T-helper 17 cell (primary cell): ENCODE results near the gene YTHDF1. TPM values are rescaled to one million over a fixed set of nuclear protein-coding genes. Genes with fewer than 3 reads are reported as not detected.
A peak's percentile ranks its signal among the peaks of the same experiment; 100 is the strongest.

Experiments
- ATAC-seq: fragments of 150-1000 bp; cut with Tn5 transposase; 2 replicates; pipeline ENCODE4 v1.10.0; 2021; ENCODE audit warnings: mild to moderate bottlenecking, moderate library complexity
- DNase-seq, 3 donors: peaks; one replicate each; pipeline versions ENCODE4 v3.0.0 to v3.0.0-alpha.2; 2020 to 2021
- H3K9me3 ChIP-seq: one replicate; pipeline ENCODE4 v1.7.0; 2013; ENCODE audit warnings: low read length, mild to moderate bottlenecking; ENCODE audit not compliant: control insufficient read depth, poor library complexity, severe bottlenecking
- H3K27ac Mint-ChIP-seq: one replicate; pipeline ENCODE4 v1.8.0; 2022; ENCODE audit warnings: mild to moderate bottlenecking, moderate library complexity, mixed read lengths
- H3K27me3 Mint-ChIP-seq: one replicate; pipeline ENCODE4 v1.8.0; 2022; ENCODE audit warnings: mixed read lengths
- H3K36me3 Mint-ChIP-seq: one replicate; pipeline ENCODE4 v1.8.0; 2022; ENCODE audit warnings: low read depth, mixed read lengths
- H3K4me1 Mint-ChIP-seq: one replicate; pipeline ENCODE4 v1.8.0; 2022; ENCODE audit warnings: mild to moderate bottlenecking, mixed read lengths
- H3K4me3 Mint-ChIP-seq: one replicate; pipeline ENCODE4 v1.8.0; 2022; ENCODE audit warnings: mild to moderate bottlenecking, moderate library complexity, mixed read lengths
- total RNA-seq, 4 donors: library from RNA in 2 of 4; stranded (reverse) in 2 of 4; gene quantifications; one replicate each; pipeline ENCODE4 v1.2.3 and lab custom pipeline; 2022 to 2026

The YTHDF1 gene
- total RNA-seq, 2 donors from 2014 or later, result 30.0 to 41.4 TPM

GRCh38 chr20:63218701-63219446 is 2.9 kb upstream of the YTHDF1 start:
- H3K9me3 ChIP-seq, result no peaks in the 10 kb centered on the region
- Mint-ChIP-seq H3K36me3 (no peaks in the 10 kb centered on the region), H3K4me3 (no peak overlapping the region), H3K4me1 (peaks cover 14% of the 10 kb centered on the region), H3K27ac (no peak overlapping the region), H3K27me3 (peaks cover 9% of the 10 kb centered on the region)
- DNase-seq (no peak), ATAC-seq (no peak)

DNA sequence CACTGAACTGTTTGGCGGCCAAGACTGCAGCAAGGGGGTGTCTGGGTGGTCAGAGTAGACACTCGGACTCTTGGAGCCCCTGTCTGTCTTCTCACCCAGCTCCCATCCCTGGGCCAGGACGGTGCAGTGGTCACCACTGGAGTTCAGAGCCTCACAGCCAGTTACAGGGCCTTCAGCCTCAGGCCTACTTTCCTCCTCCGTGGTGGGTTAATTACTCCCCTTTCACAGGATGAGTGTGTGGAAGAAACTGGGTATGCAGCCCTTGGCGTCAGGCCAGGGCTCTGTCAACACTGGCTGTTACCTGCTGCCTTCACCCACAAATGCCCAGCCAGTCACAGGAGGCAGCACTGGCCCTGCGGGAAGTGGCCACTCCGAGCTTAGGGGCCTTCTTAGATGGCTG is 1.8 kb upstream of the YTHDF1 start:
- DNase-seq (no peak), ATAC-seq (no peak)
- Mint-ChIP-seq H3K4me3 (no peak overlapping the region), H3K4me1 (peaks cover 20% of the 10 kb centered on the region), H3K27me3 (peaks cover 9% of the 10 kb centered on the region), H3K27ac (no peak overlapping the region), H3K36me3 (no peaks in the 10 kb centered on the region)
- no peaks in the 10 kb centered on the region for H3K9me3 ChIP-seq

- DNase-seq (no peak), ATAC-seq (no peak)
- Mint-ChIP-seq H3K4me1 (peaks cover 25% of the 10 kb centered on the region), H3K27ac (peak overlapping the region; percentile 74), H3K4me3 (peak overlapping the region; percentile 87), H3K27me3 (peaks cover 9% of the 10 kb centered on the region), H3K36me3 (no peaks in the 10 kb centered on the region)
- H3K9me3 ChIP-seq, result no peaks in the 10 kb centered on the region
These were observed 1.0 kb upstream of the YTHDF1 start for GRCh38 chr20:63216849-63217471.

DNA sequence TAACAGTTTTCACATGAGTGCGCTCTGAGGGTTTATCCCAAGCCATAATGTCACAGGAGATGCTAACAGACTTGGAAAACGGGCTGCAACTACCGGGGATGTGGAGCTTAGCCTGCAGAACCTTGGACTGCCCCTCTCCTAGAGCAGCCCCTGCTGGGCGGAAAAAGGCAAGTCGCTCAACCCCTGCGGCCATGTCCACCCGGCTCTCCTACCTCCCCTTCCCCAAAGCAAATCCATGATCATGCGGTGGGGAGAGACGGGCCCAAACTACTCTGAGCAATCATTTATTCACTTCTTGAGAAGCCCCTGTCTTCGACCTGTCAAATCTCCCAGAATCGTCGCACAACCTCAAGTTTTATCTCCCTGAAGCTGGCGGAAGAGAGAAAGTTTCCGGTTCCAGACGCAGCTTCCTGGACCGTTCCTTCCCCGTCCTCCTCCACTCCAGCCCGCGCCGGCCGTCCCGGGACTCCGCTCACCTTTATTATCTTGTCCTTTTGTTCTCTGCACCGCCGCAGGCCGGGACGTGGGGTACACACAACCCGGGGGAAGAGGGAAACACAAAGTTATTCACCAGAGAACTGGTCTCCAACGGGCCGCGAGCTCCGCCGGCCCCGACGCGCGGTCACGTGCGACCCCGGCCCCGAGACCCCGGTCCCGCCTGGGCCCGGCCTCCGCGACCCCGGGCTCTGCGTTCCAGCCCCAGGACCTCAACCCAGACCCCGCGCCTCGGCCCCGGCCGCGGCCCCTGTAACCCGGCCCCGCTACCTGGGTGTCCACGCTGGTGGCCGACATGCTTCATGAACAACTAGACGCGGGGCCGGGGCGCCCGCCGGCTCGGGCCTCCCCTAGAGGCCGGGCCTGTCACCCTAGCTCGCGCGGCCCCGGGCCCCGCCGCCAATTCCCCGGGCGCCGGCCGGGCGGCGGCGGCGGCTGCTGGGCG is 560 bp downstream of the YTHDF1 start:
- DNase-seq (no peak), ATAC-seq (no peak)
- Mint-ChIP-seq H3K36me3 (no peaks in the 10 kb centered on the region), H3K27me3 (peaks cover 4% of the 10 kb centered on the region), H3K4me3 (peak overlapping the region; percentile 92), H3K4me1 (peaks cover 33% of the 10 kb centered on the region), H3K27ac (peak overlapping the region; percentile 91)
- H3K9me3 ChIP-seq, result no peaks in the 10 kb centered on the region

DNA sequence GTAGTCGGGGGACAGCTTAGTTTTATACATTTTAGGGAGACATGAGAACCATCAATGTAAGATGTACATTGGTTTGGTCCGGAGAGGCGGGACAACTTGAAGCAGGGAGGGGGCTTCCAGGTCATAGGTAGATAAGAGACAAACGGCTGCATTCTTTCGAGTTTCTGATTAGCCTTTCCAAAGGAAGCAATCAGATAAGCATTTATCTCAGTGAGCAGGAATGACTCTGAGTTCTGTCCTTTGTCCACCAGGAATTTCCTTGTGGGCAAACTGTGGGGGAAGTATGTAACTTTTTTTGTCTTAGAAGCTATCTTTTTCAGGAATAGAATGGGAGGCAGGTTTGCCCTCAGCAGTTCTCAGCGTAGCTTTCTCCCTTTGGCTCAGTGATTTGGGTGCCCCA is 1.4 kb downstream of the YTHDF1 start:
- Mint-ChIP-seq H3K27me3 (no peaks in the 10 kb centered on the region), H3K36me3 (peaks cover under 1% of the 10 kb centered on the region), H3K27ac (peak overlapping the region; percentile 77), H3K4me3 (peak overlapping the region; percentile 92), H3K4me1 (peaks cover 35% of the 10 kb centered on the region)
- DNase-seq (no peak), ATAC-seq (no peak)
- H3K9me3 ChIP-seq, result no peaks in the 10 kb centered on the region

GRCh38 chr20:63212792-63213191 is 3.1 kb downstream of the YTHDF1 start:
- H3K4me3 Mint-ChIP-seq, result no peak overlapping the region
- H3K27ac Mint-ChIP-seq, result peak overlapping the region; percentile 74
- H3K27me3 Mint-ChIP-seq, result no peaks in the 10 kb centered on the region
- H3K4me1 Mint-ChIP-seq, result peaks cover 40% of the 10 kb centered on the region
- H3K9me3 ChIP-seq, result no peaks in the 10 kb centered on the region
- ATAC-seq (no peak), DNase-seq (no peak)
- peaks cover 5% of the 10 kb centered on the region for H3K36me3 Mint-ChIP-seq

DNA sequence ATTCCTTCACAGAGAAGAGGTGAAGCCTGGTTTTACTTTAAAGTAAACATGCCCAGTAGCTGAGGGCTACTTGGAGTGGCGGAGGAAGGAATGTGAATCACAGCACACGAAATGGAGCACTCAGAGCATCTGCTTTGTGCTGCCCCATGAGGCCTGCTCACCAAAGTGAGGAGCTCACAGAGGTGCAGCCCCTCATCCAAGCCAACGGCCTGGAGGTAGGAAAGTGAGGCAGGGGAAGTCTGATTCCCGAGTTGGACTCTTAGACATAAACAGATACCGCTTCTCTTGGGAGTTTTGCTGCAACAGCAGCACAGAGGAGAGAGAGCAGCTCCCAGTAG is 3.6 kb downstream of the YTHDF1 start:
- Mint-ChIP-seq H3K4me3 (no peak overlapping the region), H3K27ac (peak overlapping the region; percentile 74), H3K36me3 (peaks cover 5% of the 10 kb centered on the region), H3K4me1 (peaks cover 42% of the 10 kb centered on the region), H3K27me3 (no peaks in the 10 kb centered on the region)
- H3K9me3 ChIP-seq, result no peaks in the 10 kb centered on the region
- ATAC-seq (no peak), DNase-seq (no peak)

DNA sequence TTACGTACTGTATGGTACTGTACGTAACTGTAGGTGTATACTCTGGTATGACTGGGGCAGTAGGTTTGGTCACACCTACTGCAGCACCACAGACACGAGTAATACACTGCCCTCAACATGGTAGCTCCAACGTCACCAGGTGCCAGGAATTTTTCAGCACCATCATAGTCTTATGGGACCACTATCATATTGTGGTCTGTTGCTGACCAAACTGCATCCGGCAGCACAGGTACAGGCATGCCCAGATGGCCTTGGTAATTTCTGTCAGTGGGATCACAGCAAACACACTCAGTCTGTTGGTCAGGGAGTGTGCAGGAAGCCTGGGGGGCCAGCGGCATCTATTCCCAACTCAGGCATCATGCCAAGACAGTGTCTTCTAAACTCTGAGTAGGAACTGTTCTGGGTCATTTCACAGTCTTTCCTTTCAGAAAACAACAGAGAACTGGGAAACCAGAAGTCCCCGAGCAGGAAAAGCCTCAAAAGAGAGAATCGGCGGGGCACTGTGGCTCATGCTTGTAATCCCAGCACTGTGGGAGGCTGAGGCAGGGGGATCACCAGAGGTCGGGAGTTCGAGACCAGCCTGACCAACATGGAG is 5.8 kb downstream of the YTHDF1 start:
- H3K4me3 Mint-ChIP-seq, result no peak overlapping the region
- H3K4me1 Mint-ChIP-seq, result peaks cover 49% of the 10 kb centered on the region
- DNase-seq, result no peak
- peaks cover 7% of the 10 kb centered on the region for H3K36me3 Mint-ChIP-seq
- no peaks in the 10 kb centered on the region for H3K27me3 Mint-ChIP-seq
- H3K27ac Mint-ChIP-seq, result no peak overlapping the region
- ATAC-seq, result no peak
- no peaks in the 10 kb centered on the region for H3K9me3 ChIP-seq

GRCh38 chr20:63208346-63208909 is 7.5 kb downstream of the YTHDF1 start:
- Mint-ChIP-seq H3K4me3 (no peak overlapping the region), H3K36me3 (peaks cover 7% of the 10 kb centered on the region), H3K4me1 (peaks cover 36% of the 10 kb centered on the region), H3K27ac (no peak overlapping the region), H3K27me3 (no peaks in the 10 kb centered on the region)
- DNase-seq (no peak), ATAC-seq (no peak)
- no peaks in the 10 kb centered on the region for H3K9me3 ChIP-seq

- no peak for ATAC-seq
- peaks cover 7% of the 10 kb centered on the region for H3K36me3 Mint-ChIP-seq
- no peaks in the 10 kb centered on the region for H3K27me3 Mint-ChIP-seq
- H3K4me3 Mint-ChIP-seq, result no peak overlapping the region
- no peaks in the 10 kb centered on the region for H3K9me3 ChIP-seq
- H3K4me1 Mint-ChIP-seq, result peaks cover 30% of the 10 kb centered on the region
- DNase-seq, result no peak
- H3K27ac Mint-ChIP-seq, result peak overlapping the region; percentile 53
These were observed 9.1 kb downstream of the YTHDF1 start for GRCh38 chr20:63206878-63207277.

- Mint-ChIP-seq H3K4me3 (no peak overlapping the region), H3K27me3 (no peaks in the 10 kb centered on the region), H3K27ac (peak overlapping the region; percentile 53), H3K36me3 (peaks cover 7% of the 10 kb centered on the region), H3K4me1 (peaks cover 31% of the 10 kb centered on the region)
- ATAC-seq (no peak), DNase-seq (no peak)
- no peaks in the 10 kb centered on the region for H3K9me3 ChIP-seq
These were observed 10.0 kb downstream of the YTHDF1 start for GRCh38 chr20:63205896-63206295.

DNA sequence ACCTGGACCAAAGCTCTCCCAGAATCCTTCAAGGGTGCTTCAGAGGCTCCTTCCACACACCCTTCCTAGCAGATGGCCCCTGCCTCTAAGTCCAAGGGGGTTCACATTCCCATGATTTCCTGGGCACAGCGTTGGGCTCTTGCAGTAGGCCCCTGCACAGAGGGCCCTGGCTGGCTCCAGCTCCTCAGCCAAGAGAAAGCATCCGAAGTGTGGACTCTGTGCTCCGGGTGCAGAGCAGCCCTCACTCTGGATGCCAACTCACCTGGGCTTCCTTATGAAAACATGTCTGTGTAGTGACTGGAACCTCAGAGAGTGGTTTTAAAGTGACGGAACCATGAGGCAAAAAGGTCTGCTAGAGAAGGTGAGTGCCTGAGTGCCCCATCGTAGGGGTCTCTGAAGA is 11.6 kb downstream of the YTHDF1 start:
- H3K9me3 ChIP-seq, result no peaks in the 10 kb centered on the region
- Mint-ChIP-seq H3K27ac (no peak overlapping the region), H3K4me1 (peaks cover 27% of the 10 kb centered on the region), H3K4me3 (no peak overlapping the region), H3K27me3 (no peaks in the 10 kb centered on the region), H3K36me3 (peaks cover 5% of the 10 kb centered on the region)
- no peak for ATAC-seq
- no peak for DNase-seq
